D341Med (cell line): ENCODE data around the gene OPN1SW.

Source experiments
- DNase-seq: peaks from one replicate; pipeline ENCODE4 v3.0.0; 2012; ENCODE audit warnings: low spot score

The OPN1SW gene

DNA sequence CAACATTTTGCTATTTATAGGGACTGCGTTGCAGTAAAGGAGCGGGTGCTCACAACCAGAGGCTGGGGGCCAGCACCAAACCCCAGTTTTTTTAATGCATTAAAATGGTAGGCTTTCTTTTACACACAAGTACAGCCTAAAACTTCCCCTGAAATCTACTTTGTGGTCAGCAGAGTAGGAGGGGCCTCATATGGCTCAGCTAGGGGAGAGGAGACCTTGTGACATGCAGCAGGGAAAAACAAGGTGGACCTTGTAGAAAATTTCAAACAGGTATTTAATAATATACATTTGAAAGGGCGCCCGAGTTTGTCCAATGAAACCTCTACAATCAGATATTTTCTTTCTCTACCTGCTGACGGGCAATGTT lies 17.6 kb upstream of the OPN1SW start:
- no peak for DNase-seq

DNA sequence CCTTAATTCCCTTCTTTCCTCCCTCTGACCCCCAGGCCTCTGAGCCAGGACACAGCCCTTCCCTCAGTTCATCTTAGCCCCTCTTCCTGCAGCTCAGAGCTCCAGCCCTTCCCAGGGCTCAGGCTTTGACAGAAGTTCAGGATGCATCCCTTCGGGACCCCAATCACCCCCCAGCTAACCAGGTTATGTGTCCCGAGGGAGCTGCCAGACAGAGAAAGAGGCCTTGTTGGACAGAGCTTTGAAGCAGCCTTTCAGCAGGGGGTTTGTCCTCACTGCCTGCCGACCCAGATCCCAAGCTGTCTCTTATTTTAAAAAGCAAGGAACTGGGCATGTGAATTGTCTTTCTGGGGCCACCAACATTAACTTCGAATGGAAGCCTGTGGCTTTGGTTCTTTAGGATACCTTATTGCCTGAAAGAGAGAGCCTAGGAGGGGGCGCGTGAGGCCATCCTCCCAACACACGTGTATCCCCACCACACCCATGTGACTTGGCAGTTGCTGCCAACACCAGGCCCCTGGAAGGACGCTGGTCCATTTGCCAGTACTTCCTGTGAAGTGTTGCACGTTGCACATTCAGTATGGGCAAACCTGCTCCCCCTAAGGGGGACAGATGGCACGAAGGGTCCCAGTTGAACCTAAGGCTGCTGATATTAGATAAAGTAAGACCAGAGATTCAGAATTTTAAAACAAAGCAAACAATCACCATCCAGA lies 17.0 kb upstream of the OPN1SW start:
- DNase-seq: no peak

DNA sequence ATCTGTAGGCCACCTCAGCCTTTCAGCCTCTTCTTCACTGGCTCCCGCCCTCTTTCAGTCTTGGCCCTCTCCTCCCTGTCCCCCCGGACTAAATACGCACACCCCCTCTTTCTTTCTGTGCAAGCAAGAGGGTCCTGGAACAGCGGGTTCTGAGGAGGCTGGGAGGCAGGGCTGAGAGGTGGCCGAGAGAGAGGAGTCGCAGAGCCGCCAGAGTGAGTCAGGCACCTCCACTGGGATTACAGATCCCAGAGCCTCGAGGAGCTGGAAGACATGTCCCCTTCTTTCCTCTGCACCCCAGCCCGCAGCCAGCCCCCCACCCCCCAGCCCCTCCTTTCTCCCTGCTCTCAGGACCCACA lies 16.4 kb upstream of the OPN1SW start:
- no peak for DNase-seq

DNA sequence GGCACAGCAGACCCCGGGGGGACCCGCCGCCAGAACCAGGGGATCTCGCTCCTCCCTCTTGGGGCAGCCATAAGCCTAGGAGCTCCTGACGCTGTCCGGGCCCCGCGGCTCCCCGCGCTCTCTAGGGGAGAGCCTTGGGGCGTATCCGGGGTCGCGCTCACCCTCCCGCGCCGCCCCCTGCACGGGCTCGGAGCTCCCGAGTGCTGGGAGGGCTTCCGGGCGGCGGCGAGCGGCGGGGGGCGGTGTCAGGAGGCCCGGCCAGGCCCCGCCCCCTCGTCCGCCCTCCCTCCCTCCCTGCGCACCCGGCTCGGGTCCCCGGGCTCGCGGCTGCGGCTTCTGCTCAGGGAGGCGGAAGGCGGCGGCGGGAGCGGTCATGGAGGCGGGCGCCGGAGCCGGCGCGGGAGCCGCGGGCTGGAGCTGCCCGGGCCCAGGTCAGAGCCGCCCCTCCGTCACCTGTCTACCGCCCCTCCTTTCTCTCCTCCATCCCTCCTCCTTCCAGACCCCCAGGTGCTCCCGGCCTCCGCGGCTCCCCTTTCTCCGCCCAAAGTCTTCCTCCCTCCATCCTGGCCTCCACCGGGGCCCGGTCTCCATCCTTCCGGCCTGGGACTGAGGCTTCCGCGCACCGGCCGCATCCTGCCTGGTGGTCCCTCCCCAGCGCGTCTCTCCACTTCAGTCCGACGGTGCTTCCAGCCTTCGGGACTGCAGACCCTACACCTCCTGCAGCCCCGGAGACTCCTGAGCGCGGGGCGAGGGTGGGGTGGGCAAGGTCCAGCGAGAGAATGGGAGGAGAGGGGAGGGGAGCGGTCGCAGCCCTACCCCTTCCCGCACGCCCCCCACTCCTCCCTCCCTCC lies 15.8 kb upstream of the OPN1SW start, which contains the start of gene CCDC136:
TSS of gene CCDC136 (plus strand) at position 848 of the 851 bp plus-strand sequence. CDS start 444 bp downstream, outside the sequence.
- peak; percentile 87 for DNase-seq

DNA sequence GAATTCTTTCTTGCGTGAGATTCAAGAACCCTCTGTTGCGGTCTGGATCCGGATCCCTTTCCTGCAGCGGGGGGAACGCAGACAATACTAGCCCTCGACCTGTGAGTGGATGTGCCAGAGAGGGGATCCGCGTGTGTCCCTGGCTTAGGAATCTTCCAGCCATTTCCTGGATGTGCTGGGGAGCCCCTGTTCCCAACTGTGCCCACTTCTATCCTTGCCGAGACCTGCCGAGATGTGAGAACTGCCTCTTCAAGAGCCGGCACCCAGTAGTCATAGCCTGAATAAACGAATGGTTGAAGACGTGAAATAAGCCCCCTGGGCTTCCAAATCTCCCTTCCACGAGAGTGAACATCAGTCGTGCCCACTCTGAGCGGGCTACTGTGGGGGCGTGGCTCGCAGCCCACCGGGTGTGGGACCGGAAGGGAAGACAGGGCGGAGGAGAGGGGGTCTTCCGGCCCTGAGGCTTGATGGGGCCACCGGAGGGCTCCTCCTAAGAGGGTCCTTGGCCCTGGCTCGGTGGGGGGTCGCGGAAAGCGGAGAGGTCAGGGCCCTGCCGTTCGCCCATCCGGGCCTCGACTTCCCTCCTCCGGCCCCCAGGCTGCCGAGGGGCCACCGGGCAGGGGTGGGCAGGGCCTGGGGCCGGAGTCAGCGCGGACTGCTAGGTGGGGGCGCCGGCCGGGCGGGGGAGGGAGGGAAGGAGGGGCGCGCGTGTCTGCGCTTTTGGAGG lies 14.9 kb upstream of the OPN1SW start:
- peak; percentile 30 for DNase-seq

DNA sequence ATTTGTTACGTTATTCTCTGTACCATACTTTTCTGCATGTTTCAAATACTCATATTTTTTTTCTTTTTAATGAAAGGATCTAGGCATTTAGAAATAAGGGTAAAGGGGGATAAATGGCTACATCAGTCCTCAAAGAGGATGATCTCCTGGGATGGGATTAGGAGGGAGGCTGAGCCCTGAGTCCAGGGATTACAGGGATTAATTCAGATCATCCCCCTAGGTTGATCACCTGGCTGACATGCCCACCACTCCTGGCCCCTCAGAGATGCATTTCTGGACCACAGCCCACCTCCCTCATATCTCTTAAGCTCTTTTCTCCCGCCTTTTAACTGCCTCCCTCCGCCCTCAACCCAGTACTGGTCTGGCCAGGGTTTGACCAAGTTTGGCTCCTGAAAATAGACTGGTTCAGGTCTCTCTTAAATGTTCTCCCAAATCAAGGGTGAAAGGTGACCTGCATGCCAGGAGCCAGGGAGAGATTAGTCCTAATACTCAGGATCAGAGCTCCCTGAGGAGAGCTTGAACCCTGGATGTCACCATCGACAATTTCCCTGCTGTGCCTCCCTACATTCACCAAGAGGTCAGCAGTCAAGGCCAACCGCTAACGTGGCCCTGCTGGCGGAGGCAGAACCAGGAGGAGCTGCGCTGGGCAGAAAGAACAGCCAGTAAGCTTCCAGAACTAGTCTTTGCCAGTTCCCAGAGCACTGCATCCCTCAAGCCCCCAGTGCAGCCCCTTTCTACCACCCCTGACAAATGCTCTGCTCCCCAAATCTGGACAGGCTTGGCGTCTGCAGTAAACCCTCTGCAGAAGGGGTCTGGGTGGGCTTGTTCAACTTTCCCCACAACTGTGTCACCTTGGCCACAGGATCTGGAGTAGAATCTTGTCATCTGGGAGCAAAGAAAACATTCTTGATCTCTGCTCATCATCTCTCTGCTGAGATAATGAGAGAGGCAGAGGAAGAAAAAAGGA lies 13.1 kb upstream of the OPN1SW start:
- peak; percentile 67 for DNase-seq

DNA sequence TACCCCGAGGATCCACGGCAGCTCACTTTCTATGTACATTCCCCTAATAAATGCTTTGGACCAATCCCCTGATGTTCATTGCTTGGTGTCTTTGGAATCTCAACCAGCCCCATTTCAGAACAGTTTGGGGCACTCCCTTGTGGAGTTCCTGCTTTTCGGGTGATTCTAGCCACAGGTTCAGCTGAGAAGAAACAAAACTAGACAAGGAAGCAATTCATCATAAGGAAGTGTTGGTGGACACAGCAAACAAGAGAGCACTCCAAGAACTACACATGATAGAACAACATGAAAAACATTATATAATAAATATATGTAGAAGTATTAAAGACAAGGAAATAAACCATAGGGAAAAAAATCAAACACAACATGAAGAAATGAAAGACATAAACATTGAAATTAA lies 10.1 kb upstream of the OPN1SW start:
- DNase-seq: no peak

DNA sequence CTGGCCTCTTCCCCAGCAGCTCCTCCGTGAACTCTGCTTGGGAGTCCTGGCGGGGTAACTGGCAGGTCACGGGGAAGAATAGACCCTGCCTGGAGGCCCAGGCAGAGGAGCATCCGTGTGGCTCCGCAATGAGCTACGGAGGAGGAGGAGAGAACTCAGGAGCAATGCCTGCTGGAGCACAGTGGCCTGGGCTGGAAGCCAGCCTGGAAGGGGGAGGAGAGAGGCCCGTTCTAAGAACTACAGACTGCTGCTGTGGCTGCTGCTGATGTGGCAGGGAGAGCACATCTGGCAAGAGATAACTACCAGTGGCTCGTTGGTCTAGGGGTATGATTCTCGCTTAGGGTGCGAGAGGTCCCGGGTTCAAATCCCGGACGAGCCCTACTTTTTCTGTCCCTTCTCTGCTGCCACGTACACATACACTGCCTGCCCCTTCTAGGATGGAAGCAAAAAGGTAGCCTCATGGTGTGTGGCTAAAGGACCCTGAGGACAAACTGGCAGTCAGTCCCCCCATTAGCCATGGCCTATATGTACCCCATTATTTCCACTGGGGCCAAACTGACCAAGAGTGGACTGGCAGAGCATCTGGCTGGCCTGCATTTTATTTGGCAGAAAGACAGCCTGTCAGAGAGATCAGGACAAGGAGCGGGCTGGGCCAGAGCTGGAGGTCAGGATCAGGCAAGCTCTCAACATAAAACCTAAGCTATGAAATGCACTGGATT lies 7.7 kb upstream of the OPN1SW start:
- DNase-seq: no peak

DNA sequence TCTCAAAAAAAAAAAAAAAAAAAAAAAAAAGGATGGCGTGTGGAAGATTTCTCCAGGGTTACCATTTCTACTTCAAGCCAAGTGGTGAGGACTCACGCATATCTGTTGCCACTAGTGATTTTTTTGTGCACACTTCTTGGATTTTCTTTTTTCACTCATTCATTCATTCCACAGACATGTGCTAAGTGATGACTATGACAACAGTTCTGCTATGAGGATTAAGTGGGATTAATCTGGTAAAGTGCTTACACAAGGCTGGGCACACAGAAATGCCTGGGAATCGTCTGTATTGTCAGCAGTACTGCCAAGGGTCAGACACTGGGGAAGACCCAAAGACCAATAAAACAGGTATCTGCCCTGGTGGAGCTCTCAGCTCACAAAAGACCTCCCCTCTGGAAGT lies 6.3 kb upstream of the OPN1SW start:
- no peak for DNase-seq

DNA sequence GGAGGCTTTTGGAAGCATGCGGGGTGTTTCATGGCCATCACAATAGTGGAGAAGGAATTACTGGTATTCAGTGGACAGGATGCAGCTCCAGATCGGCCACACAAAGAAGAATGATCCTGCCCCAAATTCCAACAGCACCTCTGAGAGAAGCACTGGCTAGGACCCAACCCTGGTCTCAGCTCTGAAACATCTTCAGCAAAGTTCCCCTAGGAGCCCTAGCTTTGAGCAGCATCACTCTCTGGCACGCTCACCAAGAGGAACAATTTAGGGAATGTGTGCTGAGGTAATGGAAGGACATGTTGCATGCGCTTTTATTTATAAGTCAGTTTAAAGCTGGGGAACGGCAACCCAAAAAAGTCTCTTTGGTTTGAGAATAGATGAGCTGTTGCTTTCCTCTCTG lies 5.5 kb upstream of the OPN1SW start:
- no peak for DNase-seq

DNA sequence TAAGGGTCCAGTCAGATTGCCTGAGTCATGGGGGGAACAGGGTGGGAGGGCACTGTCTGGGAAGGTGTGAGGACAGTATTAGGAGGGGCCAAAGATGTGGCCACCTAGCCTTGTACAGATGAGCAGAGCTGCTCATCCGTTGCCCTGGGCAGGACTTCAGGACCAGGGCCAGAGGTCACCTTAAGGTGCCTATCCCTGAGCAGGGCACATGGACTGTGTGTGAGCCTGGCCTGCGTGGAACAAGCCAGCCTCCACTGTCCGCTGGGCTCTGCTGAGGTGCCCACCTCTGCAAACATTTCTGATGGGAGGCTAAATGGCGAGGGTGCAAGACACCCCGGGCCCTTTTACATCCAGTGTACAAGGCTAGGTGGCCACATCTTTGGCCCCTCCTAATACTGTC lies 3.4 kb upstream of the OPN1SW start:
- DNase-seq: no peak

DNA sequence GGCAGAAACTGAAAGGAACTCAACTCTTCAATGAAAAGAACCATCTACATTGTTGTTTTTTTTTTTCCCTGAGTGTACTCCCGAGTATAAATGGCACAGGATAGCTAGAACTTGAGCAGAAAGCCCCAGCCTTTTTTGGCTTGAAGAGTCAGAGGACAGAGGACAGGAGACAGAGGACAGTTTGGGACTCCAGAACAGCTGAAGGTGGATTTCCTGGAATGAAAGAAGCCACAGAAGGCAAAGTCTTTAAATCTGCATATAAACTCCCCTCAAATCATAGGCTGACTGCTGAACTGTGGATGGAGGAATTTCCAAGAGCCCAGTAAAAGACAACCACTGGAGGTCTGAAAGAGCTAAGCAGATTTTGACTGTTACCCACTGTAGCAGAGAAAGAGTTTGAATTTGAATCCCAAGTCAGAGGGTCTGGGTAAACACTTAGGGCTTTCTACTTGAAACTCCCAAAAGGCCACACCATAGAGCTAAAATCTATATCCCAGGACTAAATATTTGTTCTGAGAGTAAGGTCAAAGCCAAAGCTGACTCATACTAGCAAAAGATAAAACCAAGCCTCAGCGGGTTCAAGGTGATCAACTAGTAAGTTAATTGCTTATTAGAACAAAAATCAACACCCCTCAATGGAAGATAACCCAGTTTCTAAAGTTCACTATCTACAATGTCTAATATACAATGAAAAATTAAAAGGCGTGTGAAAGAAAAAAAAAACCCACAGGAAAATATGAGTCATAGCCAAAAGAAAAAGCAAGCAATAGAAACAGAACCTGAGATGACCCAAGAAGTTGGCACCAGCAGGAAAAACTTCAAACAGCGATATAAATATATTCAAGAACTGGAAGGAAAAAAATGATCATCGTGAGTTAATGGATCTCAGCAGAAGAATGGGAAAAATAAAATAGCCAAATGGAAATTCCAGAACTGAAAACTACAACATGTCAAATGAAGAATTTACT lies 1.8 kb upstream of the OPN1SW start:
- no peak for DNase-seq

DNA sequence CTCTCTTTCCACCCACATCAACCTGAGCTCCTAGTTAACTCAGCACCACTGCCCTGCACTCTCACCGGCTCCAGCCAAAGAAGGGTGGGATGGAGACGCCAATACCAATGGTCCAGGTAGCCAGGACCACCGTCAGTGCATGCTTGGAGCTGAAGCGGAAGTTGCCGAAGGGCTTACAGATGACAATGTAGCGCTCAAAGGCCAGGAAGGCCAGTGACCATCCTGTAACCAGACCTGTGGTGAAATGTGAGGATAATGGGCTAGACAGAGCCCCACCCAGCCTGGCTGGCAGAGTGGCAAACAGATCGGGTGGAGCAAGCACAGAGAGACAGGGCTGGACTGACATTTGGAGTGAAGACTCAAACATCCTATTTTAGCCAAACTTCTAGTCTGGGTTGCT lies 673 bp downstream of the OPN1SW start:
- no peak for DNase-seq

DNA sequence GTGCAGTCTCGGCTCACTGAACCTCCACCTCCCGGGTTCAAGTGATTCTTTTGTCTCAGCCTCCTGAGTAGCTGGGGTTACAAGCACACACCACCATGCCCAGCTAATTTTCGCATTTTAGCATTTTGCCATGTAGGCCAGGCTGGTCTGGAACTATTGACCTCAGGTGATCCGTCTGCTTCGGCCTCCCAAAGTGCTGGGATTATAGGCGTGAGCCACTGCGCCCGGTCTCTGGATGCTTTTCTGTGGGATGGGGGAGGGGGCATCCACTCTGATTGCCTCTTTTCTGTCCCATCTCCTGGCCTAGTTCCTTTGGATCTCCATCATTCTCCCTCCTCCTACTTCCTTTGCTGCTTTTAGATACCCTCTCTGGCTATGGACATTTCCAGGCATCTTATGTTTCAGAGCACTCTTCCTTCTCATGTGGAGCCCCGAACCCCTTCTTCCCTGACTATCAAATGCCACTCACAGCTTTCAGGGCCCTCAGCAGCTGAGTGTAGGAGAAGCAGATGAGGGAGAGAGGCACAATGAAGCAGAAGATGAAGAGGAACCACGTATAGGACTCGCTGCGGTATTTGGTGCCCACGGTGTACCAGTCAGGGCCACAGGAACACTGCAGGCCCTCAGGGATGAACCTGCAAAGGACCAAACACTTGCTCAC lies 1.4 kb downstream of the OPN1SW start:
- no peak for DNase-seq

DNA sequence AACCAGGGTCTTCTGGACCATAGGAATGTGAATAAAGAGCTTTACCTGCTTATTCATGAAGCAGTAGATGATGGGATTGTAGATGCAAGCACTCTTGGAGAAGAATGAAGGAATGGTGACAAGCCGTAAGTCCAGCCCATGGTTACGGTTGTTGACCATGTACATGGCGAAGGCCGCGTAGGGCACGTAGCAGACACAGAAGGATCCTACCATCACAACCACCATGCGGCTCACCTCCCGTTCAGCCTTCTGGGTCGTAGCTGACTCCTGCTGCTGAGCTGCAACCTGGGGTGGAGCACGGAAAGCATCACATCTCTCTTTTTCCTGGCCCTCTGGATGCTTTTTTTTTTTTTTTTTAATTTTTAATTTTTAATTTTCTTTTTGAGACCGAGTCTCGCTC lies 2.0 kb downstream of the OPN1SW start:
- no peak for DNase-seq

DNA sequence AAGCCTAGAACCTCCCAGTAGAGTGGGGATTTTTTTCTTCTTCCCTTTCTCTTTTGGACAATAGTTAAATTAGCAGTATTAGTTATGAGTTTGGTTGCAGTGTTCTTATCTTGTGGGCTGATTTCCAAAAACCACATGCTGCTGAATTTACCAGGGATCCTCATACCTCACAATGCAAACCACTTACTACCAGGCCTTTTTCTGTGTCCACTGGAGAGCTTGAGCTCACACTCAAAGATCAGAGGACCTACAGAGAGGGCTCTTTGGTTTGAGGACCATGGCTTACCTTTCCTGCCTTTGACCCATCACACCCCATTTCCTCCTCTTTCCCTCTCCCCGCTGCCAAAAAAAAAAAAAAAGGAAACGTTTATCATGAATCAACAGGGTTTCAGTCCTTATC lies 5.4 kb downstream of the OPN1SW start:
- DNase-seq: no peak

DNA sequence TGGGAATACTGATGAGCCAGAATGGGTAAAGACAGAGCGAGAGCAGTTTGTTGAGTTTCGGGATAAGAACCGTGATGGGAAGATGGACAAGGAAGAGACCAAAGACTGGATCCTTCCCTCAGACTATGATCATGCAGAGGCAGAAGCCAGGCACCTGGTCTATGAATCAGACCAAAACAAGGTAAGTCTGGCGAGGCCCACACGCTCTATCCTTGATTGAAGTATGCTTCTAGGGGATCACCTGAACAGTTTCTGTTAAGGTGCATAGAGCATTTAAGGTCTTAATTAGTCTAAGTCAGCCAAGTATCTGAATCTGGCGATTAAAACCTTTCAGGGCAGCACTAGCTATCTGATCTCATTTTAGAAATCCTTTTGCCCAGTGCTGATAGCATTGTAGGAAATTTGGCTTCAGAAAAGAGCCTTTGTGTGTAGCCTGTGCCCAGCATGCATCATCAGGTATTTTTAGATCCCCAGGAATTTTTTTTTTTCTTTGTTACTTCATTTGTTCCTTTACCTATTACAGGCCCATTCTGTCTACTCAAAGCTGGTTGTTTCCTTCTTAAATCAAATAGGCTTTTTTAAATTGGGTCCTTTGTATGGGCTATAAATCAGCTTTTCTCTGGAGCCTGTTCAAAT lies 8.0 kb downstream of the OPN1SW start:
- no peak for DNase-seq

DNA sequence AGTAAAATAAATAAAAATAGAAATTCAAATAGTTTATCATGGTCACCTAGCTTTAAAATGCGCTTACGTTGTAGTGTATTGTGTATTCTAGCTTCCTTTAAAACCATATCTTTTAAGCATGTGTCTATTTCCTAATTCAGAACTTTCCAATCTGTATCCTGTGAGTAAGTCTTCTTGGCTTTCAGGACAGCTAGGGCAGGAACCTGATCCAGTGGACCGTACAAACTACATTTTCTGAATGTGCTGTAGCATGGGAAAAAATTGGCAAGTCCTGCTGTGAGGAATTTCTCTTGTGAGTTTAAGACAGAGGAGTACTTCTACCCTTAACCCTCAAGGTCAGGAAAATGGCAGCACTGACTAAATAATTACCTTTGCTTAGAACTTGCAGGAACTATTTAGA lies 12.1 kb downstream of the OPN1SW start:
- DNase-seq: no peak

DNA sequence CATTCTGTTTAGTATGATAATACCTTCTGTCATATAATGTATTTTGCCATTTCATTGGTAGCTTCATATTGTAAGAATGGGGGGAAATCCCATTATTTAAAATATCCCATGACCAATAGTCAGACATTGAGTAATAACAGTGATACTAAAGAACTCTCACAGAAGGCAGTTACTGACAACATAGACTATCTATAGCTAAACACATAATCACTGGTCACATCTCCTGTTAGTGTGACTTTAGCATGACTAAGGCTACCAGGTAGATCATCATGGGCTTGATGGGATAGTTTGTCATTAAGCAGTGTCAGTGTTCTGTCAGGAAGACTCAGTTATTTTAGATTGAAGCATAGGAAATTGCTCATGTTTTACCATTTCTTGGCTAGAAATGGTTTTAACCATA lies 16.4 kb downstream of the OPN1SW start:
- no peak for DNase-seq
